PFSK-1 (cell line): ENCODE results near the gene TSLP.

Experiments used
- FOXP2 ChIP-seq: optimal IDR thresholded peaks from 2 replicates; pipeline ENCODE3; 2011; ENCODE audit warnings: borderline replicate concordance, control low read depth, inconsistent platforms; ENCODE audit not compliant: insufficient read depth; ENCODE audit errors: extremely low read length, extremely low read depth
- POLR2AphosphoS5 ChIP-seq: IDR thresholded peaks from 2 replicates; pipeline ENCODE4 v1.6.1; 2012; ENCODE audit warnings: low read depth, mild to moderate bottlenecking, control low read depth, low read length, moderate library complexity
- SIN3A ChIP-seq: IDR thresholded peaks from 2 replicates; pipeline ENCODE4 v1.6.1; 2012; ENCODE audit warnings: mild to moderate bottlenecking, low read length, moderate library complexity, borderline replicate concordance; ENCODE audit not compliant: insufficient read depth
- TAF1 ChIP-seq: IDR thresholded peaks from 2 replicates; pipeline ENCODE4 v1.6.1; 2012; ENCODE audit warnings: low read length, control low read depth, borderline replicate concordance; ENCODE audit not compliant: insufficient read depth
- TF ChIP-seq, protein P1 (sequence below), 2 experiments: IDR thresholded peaks; 2 replicates each; pipeline versions ENCODE4 v1.6.1 to v1.8.0; 2011 to 2012; ENCODE audit warnings: low read depth in 2 of 2, low read length in 2 of 2, control low read depth in 1 of 2, inconsistent platforms in 1 of 2, mild to moderate bottlenecking in 1 of 2, moderate library complexity in 1 of 2; ENCODE audit not compliant: insufficient read depth in 1 of 2

DNA sequence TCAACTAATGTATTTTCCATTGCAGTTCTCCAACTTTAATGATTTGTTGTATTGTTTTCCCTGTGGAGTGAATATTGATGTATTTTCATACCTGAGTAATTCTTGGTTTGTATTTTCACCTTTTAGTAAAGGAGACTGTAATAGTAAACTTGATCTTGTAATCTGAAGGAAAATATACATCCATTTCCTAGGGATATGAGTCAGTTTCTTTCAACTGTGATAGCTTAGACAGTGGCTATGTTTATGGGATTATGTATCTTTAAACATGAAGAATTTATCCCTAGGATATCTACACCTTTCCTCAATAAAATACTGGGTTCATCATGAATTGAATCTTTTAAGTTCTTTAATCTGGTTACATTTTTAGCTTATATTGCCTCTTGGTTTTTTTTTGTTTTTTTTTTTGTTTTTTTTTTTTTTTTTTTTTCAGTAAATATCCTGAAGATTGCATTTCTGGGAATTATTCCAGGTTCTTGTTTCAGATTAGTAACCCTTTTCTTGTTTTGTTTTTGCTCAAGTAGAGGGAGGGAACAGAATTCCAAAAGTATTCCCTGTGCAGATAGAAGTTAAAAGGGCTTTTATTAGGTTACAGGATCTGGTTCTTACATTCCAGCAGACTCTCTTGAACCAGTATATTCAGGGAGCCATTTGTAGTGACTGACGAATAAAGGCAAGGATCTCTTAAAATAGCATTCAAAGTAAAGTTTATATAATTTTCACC is 27.7 kb downstream of the TSLP start:
- TF ChIP-seq POLR2AphosphoS5 (no peak), TAF1 (no peak), FOXP2 (no peak), SIN3A (no peak)
- TF ChIP-seq, protein P1, sequence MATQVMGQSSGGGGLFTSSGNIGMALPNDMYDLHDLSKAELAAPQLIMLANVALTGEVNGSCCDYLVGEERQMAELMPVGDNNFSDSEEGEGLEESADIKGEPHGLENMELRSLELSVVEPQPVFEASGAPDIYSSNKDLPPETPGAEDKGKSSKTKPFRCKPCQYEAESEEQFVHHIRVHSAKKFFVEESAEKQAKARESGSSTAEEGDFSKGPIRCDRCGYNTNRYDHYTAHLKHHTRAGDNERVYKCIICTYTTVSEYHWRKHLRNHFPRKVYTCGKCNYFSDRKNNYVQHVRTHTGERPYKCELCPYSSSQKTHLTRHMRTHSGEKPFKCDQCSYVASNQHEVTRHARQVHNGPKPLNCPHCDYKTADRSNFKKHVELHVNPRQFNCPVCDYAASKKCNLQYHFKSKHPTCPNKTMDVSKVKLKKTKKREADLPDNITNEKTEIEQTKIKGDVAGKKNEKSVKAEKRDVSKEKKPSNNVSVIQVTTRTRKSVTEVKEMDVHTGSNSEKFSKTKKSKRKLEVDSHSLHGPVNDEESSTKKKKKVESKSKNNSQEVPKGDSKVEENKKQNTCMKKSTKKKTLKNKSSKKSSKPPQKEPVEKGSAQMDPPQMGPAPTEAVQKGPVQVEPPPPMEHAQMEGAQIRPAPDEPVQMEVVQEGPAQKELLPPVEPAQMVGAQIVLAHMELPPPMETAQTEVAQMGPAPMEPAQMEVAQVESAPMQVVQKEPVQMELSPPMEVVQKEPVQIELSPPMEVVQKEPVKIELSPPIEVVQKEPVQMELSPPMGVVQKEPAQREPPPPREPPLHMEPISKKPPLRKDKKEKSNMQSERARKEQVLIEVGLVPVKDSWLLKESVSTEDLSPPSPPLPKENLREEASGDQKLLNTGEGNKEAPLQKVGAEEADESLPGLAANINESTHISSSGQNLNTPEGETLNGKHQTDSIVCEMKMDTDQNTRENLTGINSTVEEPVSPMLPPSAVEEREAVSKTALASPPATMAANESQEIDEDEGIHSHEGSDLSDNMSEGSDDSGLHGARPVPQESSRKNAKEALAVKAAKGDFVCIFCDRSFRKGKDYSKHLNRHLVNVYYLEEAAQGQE (IDR thresholded peaks at IDR 0.05; ENCODE audit: insufficient read depth in 1 of 2, low read depth in 2 of 2, low read length in 2 of 2) = no peak
